Upper lobe of left lung (tissue), 6 donors: ENCODE measurements around the gene HLA-C. TPM values are rescaled to one million over a fixed set of nuclear protein-coding genes. Genes with fewer than 3 reads are reported as not detected.

ENCODE experiments used
- ATAC-seq, 2 donors: fragments of 200-7000 bp; cut with Tn5 transposase; one replicate each; pipeline ENCODE4 v1.9.1; 2022; ENCODE audit warnings: mild to moderate bottlenecking in 2 of 2, moderate library complexity in 2 of 2; ENCODE audit not compliant: low FRiP score in 2 of 2
- DNase-seq, 2 donors: peaks; one replicate each; pipeline ENCODE4 v3.0.0-alpha.2; 2019 to 2020
- H3K27ac ChIP-seq, 4 donors: fragments of 200-600 bp; sonication (generic); one replicate each; pipeline ENCODE4 v1.5.1; 2016 to 2019
- H3K27me3 ChIP-seq, 4 donors: fragments of 200-600 bp; sonication (generic); one replicate each; pipeline ENCODE4 v1.5.1; 2017 to 2019
- H3K36me3 ChIP-seq, 4 donors: fragments of 200-600 bp; sonication (generic); one replicate each; pipeline ENCODE4 v1.5.1; 2016 to 2019
- H3K4me1 ChIP-seq, 4 donors: fragments of 200-600 bp; sonication (generic); one replicate each; pipeline ENCODE4 v1.5.1; 2018 to 2019
- H3K4me3 ChIP-seq, 4 donors: fragments of 200-600 bp; sonication (generic); one replicate each; pipeline ENCODE4 v1.5.1; 2017 to 2019; ENCODE audit warnings: mild to moderate bottlenecking in 2 of 4, moderate library complexity in 1 of 4
- H3K9me3 ChIP-seq, 4 donors: fragments of 200-600 bp; sonication (generic); one replicate each; pipeline ENCODE4 v1.5.1; 2018 to 2019
- CTCF ChIP-seq, 6 experiments: fragments of 450-650 bp in 4 of 6; fragments of 200-600 bp in 2 of 6; sonication (generic) in 2 of 6; IDR thresholded peaks; one replicate each; pipeline ENCODE4 v1.5.1; 2016 to 2019; ENCODE audit warnings: antibody characterized with exemption in 6 of 6
- EP300 ChIP-seq, 4 donors: sonication (generic); formaldehyde crosslinking; IDR thresholded peaks; one replicate each; pipeline ENCODE4 v1.5.1; 2017; ENCODE audit warnings: antibody characterized with exemption in 4 of 4, control low read depth in 2 of 4
- POLR2A ChIP-seq, 4 donors: fragments of 450-650 bp; IDR thresholded peaks; one replicate each; pipeline ENCODE4 v1.5.1; 2016 to 2017; ENCODE audit warnings: antibody characterized with exemption in 4 of 4, mild to moderate bottlenecking in 2 of 4
- POLR2AphosphoS5 ChIP-seq, 2 donors: sonication (generic); formaldehyde crosslinking; IDR thresholded peaks; one replicate each; pipeline ENCODE4 v1.5.1; 2017; ENCODE audit warnings: antibody characterized with exemption in 2 of 2
- WGBS, 2 donors: methylation state at CpG; one replicate each; pipeline ENCODE4 v1.1.5; 2017 to 2018; 5-methylcytosine and 5-hydroxymethylcytosine counted together
- total RNA-seq, 6 donors: library from RNA; depleted of rRNA in 4 of 6; stranded (reverse); fragments of >200 nt in 4 of 6; gene quantifications; one replicate each; pipeline versions ENCODE4 v1.1.0 to v1.2.1, GENCODE V29; 2016 to 2021
- donor health status: DM: no; HTN: no; CAD: no; lungs with moderate emphysema.
- donor health status: DM: no; HTN: yes; CAD: no; lungs with severe emphysema.

Gene HLA-C
- total RNA-seq, 6 donors from 2014 or later, result 752 to 1,434 (median 1,132) TPM

- Histone ChIP-seq H3K27ac (no peak overlapping the region), H3K27me3 (no peaks in the 10 kb centered on the region), H3K4me1 (no peaks in the 10 kb centered on the region), H3K36me3 (no peaks in the 10 kb centered on the region), H3K9me3 (no peaks in the 10 kb centered on the region), H3K4me3 (no peak overlapping the region)
- TF ChIP-seq CTCF (IDR thresholded peaks at IDR 0.05) (no peak), POLR2AphosphoS5 (IDR thresholded peaks at IDR 0.05) (no peak), EP300 (IDR thresholded peaks at IDR 0.05) (no peak), POLR2A (IDR thresholded peaks at IDR 0.05) (no peak)
- ATAC-seq, result no peak
- no peak for DNase-seq
- WGBS, 2 donors, result 18 to 21% methylated on average over 3 of the region's 3 CpGs
Measured at GRCh38 chr6:31252625-31253024, 19.3 kb downstream of the HLA-C start.

- Histone ChIP-seq H3K27ac (no peak overlapping the region), H3K4me3 (no peak overlapping the region), H3K4me1 (no peaks in the 10 kb centered on the region), H3K9me3 (no peaks in the 10 kb centered on the region), H3K36me3 (no peaks in the 10 kb centered on the region), H3K27me3 (no peaks in the 10 kb centered on the region)
- ATAC-seq (no peak), DNase-seq (no peak)
- 45 to 49% methylated on average over 4 of the region's 4 CpGs for WGBS, 2 donors
- TF ChIP-seq POLR2A (IDR thresholded peaks at IDR 0.05), result no peak
- no peak for TF ChIP-seq CTCF (IDR thresholded peaks at IDR 0.05)
- no peak for TF ChIP-seq EP300 (IDR thresholded peaks at IDR 0.05)
- no peak for TF ChIP-seq POLR2AphosphoS5 (IDR thresholded peaks at IDR 0.05)
Measured at GRCh38 chr6:31251261-31251660, 20.6 kb downstream of the HLA-C start.

GRCh38 chr6:31249184-31249583 is 22.7 kb downstream of the HLA-C start:
- H3K36me3 ChIP-seq, result no peaks in the 10 kb centered on the region
- H3K27ac ChIP-seq, result no peak overlapping the region
- no peak for ATAC-seq
- no peak overlapping the region for H3K4me3 ChIP-seq
- H3K9me3 ChIP-seq, result no peaks in the 10 kb centered on the region
- TF ChIP-seq POLR2A (IDR thresholded peaks at IDR 0.05), result no peak
- TF ChIP-seq CTCF (IDR thresholded peaks at IDR 0.05), result no peak
- TF ChIP-seq EP300 (IDR thresholded peaks at IDR 0.05), result no peak
- TF ChIP-seq POLR2AphosphoS5 (IDR thresholded peaks at IDR 0.05), result no peak
- no peaks in the 10 kb centered on the region for H3K4me1 ChIP-seq
- 92 to 96% methylated on average over 2 of the region's 2 CpGs for WGBS, 2 donors
- no peaks in the 10 kb centered on the region for H3K27me3 ChIP-seq
- no peak for DNase-seq

GRCh38 chr6:31247813-31248212 is 24.1 kb downstream of the HLA-C start:
- no peak for ATAC-seq

More at GRCh38 chr6:31247813-31248212, 24.1 kb downstream of the HLA-C start:
- TF ChIP-seq POLR2A (IDR thresholded peaks at IDR 0.05) (no peak), CTCF (IDR thresholded peaks at IDR 0.05) (no peak), POLR2AphosphoS5 (IDR thresholded peaks at IDR 0.05) (no peak), EP300 (IDR thresholded peaks at IDR 0.05) (no peak)
- Histone ChIP-seq H3K4me1 (no peaks in the 10 kb centered on the region), H3K27me3 (no peaks in the 10 kb centered on the region), H3K36me3 (no peaks in the 10 kb centered on the region), H3K27ac (no peak overlapping the region), H3K4me3 (no peak overlapping the region), H3K9me3 (no peaks in the 10 kb centered on the region)
- no peak for DNase-seq
- WGBS, 2 donors, result 94 to 95% methylated on average over 2 of the region's 2 CpGs
